RWPE2 (cell line): ENCODE measurements around the gene PRR36.

Experiments used
- ATAC-seq: fragments of 200-7000 bp; cut with Tn5 transposase; 3 replicates; pipeline ENCODE4 v1.9.1; 2021; ENCODE audit warnings: low read depth
- DNase-seq: peaks from one replicate; pipeline ENCODE4 v3.0.0-alpha.2; 2020; ENCODE audit warnings: low spot score
- H3K27ac ChIP-seq: fragments of 450-650 bp; 2 replicates; pipeline ENCODE4 v1.5.1; 2017; ENCODE audit warnings: mild to moderate bottlenecking; ENCODE audit not compliant: poor library complexity, severe bottlenecking
- H3K27me3 ChIP-seq: fragments of 250-450 bp; sonication (Bioruptor Pico); 2 replicates; pipeline ENCODE4 v1.5.1; 2021; ENCODE audit warnings: mild to moderate bottlenecking, moderate library complexity; ENCODE audit not compliant: insufficient read depth, poor library complexity, severe bottlenecking
- H3K36me3 ChIP-seq: fragments of 250-450 bp; sonication (Bioruptor Pico); 2 replicates; pipeline ENCODE4 v1.5.1; 2020; ENCODE audit warnings: low read depth, mild to moderate bottlenecking, moderate library complexity
- H3K4me1 ChIP-seq: fragments of 250-450 bp; sonication (Bioruptor Pico); 2 replicates; pipeline ENCODE4 v1.5.1; 2021; ENCODE audit warnings: mild to moderate bottlenecking, moderate library complexity; ENCODE audit not compliant: insufficient read depth, poor library complexity, severe bottlenecking
- H3K4me3 ChIP-seq: fragments of 250-450 bp; sonication (Bioruptor Pico); 2 replicates; pipeline ENCODE4 v1.5.1; 2021; ENCODE audit warnings: mild to moderate bottlenecking, moderate library complexity; ENCODE audit not compliant: severe bottlenecking
- H3K9me3 ChIP-seq: fragments of 250-450 bp; sonication (Bioruptor Pico); 2 replicates; pipeline ENCODE4 v1.5.1; 2021; ENCODE audit warnings: mild to moderate bottlenecking, moderate library complexity; ENCODE audit not compliant: severe bottlenecking
- CTCF ChIP-seq: fragments of 450-650 bp; IDR thresholded peaks from one replicate; pipeline ENCODE4 v1.5.1; 2017; ENCODE audit warnings: mild to moderate bottlenecking, moderate library complexity; ENCODE audit not compliant: poor library complexity, severe bottlenecking

The PRR36 gene

GRCh38 chr19:7888826-7889217 is 14.6 kb upstream of the PRR36 start:
- H3K4me3 ChIP-seq = peak overlapping the region; percentile 52
- no peak overlapping the region for H3K27ac ChIP-seq
- H3K27me3 ChIP-seq = no peaks in the 10 kb centered on the region
- DNase-seq (no peak), ATAC-seq (no peak)
- H3K9me3 ChIP-seq = no peaks in the 10 kb centered on the region
- no peak for TF ChIP-seq CTCF
- no peaks in the 10 kb centered on the region for H3K4me1 ChIP-seq
- H3K36me3 ChIP-seq = no peaks in the 10 kb centered on the region; the same call in 1 of the 2 replicates

GRCh38 chr19:7888145-7888825 is 14.1 kb upstream of the PRR36 start, which contains the start of gene LRRC8E:
Gene LRRC8E (plus strand): TSS chr19:7888510. CDS start chr19:7895604, 7,094 bp downstream.
- H3K9me3 ChIP-seq = no peaks in the 10 kb centered on the region
- ATAC-seq (peak; percentile 94), DNase-seq (no peak)
- no peaks in the 10 kb centered on the region for H3K27me3 ChIP-seq
- H3K36me3 ChIP-seq = no peaks in the 10 kb centered on the region; the same call in 1 of the 2 replicates
- H3K4me3 ChIP-seq = peak within 1 kb of the TSS; percentile 52
- no peak within 1 kb of the TSS for H3K27ac ChIP-seq
- no peaks in the 10 kb centered on the region for H3K4me1 ChIP-seq
- TF ChIP-seq CTCF = no peak

- Histone ChIP-seq H3K4me1 (no peaks in the 10 kb centered on the region), H3K4me3 (no peak overlapping the region), H3K36me3 (no peaks in the 10 kb centered on the region), H3K27ac (no peak overlapping the region), H3K9me3 (no peaks in the 10 kb centered on the region), H3K27me3 (no peaks in the 10 kb centered on the region)
- DNase-seq (no peak), ATAC-seq (no peak)
- TF ChIP-seq CTCF = no peak
Measured at GRCh38 chr19:7887408-7888144, 13.4 kb upstream of the PRR36 start.

- no peak for DNase-seq
- no peak overlapping the region for H3K4me3 ChIP-seq
- H3K27ac ChIP-seq = no peak overlapping the region
- no peaks in the 10 kb centered on the region for H3K9me3 ChIP-seq
- H3K4me1 ChIP-seq = no peaks in the 10 kb centered on the region
- H3K27me3 ChIP-seq = no peaks in the 10 kb centered on the region
- no peaks in the 10 kb centered on the region for H3K36me3 ChIP-seq
- no peak for TF ChIP-seq CTCF
- no peak for ATAC-seq
Measured at GRCh38 chr19:7885818-7886217, 11.6 kb upstream of the PRR36 start.
